Fibroblast of the aortic adventitia (primary cell): ENCODE data around the gene RNU7-1. TPM values are rescaled to one million over a fixed set of nuclear protein-coding genes. Genes with fewer than 3 reads are reported as not detected.
A peak's percentile ranks its signal among the peaks of the same experiment; 100 is the strongest.

Experiments used
- DNase-seq: peaks from one replicate; pipeline ENCODE4 v3.0.0-alpha.2; 2010; ENCODE audit warnings: low read depth
- H3K4me3 ChIP-seq: 2 replicates; pipeline ENCODE4 v1.5.1; 2011; ENCODE audit warnings: low read depth, mild to moderate bottlenecking, control low read depth, low read length, moderate library complexity
- CTCF ChIP-seq: IDR thresholded peaks from 2 replicates; pipeline ENCODE4 v1.5.1; 2011; ENCODE audit warnings: mild to moderate bottlenecking, low read length, control low read depth, inconsistent platforms; ENCODE audit not compliant: insufficient read depth
- total RNA-seq: library from RNA; depleted of rRNA; stranded (reverse); fragments of >200 nt; gene quantifications from 2 replicates; pipeline ENCODE4 v1.2.3, GENCODE V29; 2012; ENCODE audit warnings: low replicate concordance

RNU7-1 gene
- total RNA-seq, 1 donor = not detected

GRCh38 chr12:6959058-6959804 is 15.6 kb downstream of the RNU7-1 start:
- no peak for DNase-seq
- H3K4me3 ChIP-seq = no peak overlapping the region
- TF ChIP-seq CTCF = no peak

GRCh38 chr12:6959805-6960592 is 16.4 kb downstream of the RNU7-1 start:
- no peak overlapping the region for H3K4me3 ChIP-seq
- DNase-seq = no peak
- TF ChIP-seq CTCF = no peak

GRCh38 chr12:6960593-6961277 is 17.1 kb downstream of the RNU7-1 start:
- peak; percentile 31 for DNase-seq
- TF ChIP-seq CTCF = peak; percentile 15
- no peak overlapping the region for H3K4me3 ChIP-seq

GRCh38 chr12:6961278-6961694 is 17.7 kb downstream of the RNU7-1 start:
- no peak for DNase-seq
- TF ChIP-seq CTCF = no peak
- H3K4me3 ChIP-seq = no peak overlapping the region

- peak; percentile 75 for DNase-seq
- TF ChIP-seq CTCF = peak; percentile 63
- H3K4me3 ChIP-seq = peak overlapping the region; percentile 18
These were observed 18.2 kb downstream of the RNU7-1 start for GRCh38 chr12:6961695-6962284.

GRCh38 chr12:6962285-6963015 is 18.8 kb downstream of the RNU7-1 start:
- H3K4me3 ChIP-seq = no peak overlapping the region
- TF ChIP-seq CTCF = no peak
- DNase-seq = no peak
